ENCODE data around the gene KAT2A. TPM values are rescaled to one million over a fixed set of nuclear protein-coding genes. Genes with fewer than 3 reads are reported as not detected.

Gene KAT2A
- total RNA-seq, 2 experiments from 2014 or later, result 46.2 to 54.8 TPM

- H3K9me3 Mint-ChIP-seq (ENCODE audit: low read depth), result no peaks in the 10 kb centered on the region
- POLR2A ChIA-PET, result no interaction called here
- ATAC-seq (no peak), DNase-seq (no peak)
- no peak overlapping the region for H3K4me3 Mint-ChIP-seq
- no peaks in the 10 kb centered on the region for H3K36me3 Mint-ChIP-seq (ENCODE audit: low read depth)
- CTCF ChIA-PET, result interaction anchor here (0.6 to 0.9 kb wide), 3 partner anchors 20 to 628 kb away, joined by 3 to 4 read pairs (median 3); no protein-coding TSS in a partner anchor
- intact Hi-C loops (cut with DNase I, micrococcal nuclease), result no loop called here
- H3K27me3 Mint-ChIP-seq, result peaks cover 4% of the 10 kb centered on the region
- no peaks in the 10 kb centered on the region for H3K4me1 Mint-ChIP-seq
- no peak overlapping the region for H3K27ac Mint-ChIP-seq
These were observed 33.1 kb downstream of the KAT2A start for GRCh38 chr17:42087736-42088705.

DNA sequence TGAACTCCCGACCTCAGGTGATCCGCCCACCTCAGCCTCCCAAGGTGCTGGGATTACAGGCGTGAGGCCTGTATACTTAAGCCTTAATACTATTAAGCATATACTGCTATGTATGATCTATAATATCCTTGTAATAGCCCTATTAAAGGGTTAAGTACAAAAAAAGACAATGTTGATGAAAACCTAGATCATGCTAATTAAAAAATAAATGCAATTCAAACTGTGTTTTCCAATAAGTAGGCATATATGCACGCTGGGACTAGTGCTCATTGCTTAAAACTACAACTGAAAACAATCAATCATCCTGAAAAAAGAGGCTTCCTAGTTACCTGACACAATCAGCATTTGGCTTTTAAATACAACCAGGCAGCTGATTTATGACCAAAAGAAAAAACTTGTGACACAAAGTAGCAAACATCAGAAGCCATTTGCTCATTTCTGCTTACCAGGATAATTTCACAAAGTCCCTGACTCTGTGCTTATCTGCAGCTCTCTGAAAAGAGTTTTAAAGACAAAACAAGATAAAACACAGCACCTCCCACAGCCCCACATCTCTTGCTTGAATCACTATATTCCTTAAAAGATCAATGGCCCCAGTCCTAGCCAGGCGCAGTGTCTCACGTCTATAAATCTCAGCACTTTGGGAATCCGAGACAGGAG lies 34.0 kb downstream of the KAT2A start:
- DNase-seq (no peak), ATAC-seq (no peak)
- intact Hi-C loops (cut with DNase I, micrococcal nuclease), result no loop called here
- CTCF ChIA-PET, result interaction anchor here (0.6 to 0.9 kb wide), 3 partner anchors 19 to 628 kb away, joined by 3 to 4 read pairs (median 3); no protein-coding TSS in a partner anchor
- H3K9me3 Mint-ChIP-seq (ENCODE audit: low read depth), result no peaks in the 10 kb centered on the region
- no peak overlapping the region for H3K27ac Mint-ChIP-seq
- H3K36me3 Mint-ChIP-seq (ENCODE audit: low read depth), result no peaks in the 10 kb centered on the region
- H3K4me1 Mint-ChIP-seq, result no peaks in the 10 kb centered on the region
- no peak overlapping the region for H3K4me3 Mint-ChIP-seq
- peaks cover 2% of the 10 kb centered on the region for H3K27me3 Mint-ChIP-seq
- POLR2A ChIA-PET, result no interaction called here

- ChIA-PET POLR2A (no interaction called here), CTCF (interaction anchor here (1.7 kb wide), 1 partner anchor 14 kb away, joined by 10 read pairs; no protein-coding TSS in a partner anchor)
- intact Hi-C loops (cut with DNase I, micrococcal nuclease), result no loop called here
- Mint-ChIP-seq H3K27me3 (no peaks in the 10 kb centered on the region), H3K27ac (no peak overlapping the region), H3K4me3 (no peak overlapping the region), H3K9me3 (ENCODE audit: low read depth) (no peaks in the 10 kb centered on the region), H3K36me3 (ENCODE audit: low read depth) (no peaks in the 10 kb centered on the region), H3K4me1 (no peaks in the 10 kb centered on the region)
- DNase-seq (no peak), ATAC-seq (no peak)
These were observed 39.5 kb downstream of the KAT2A start for GRCh38 chr17:42081516-42082129.

- H3K9me3 Mint-ChIP-seq (ENCODE audit: low read depth), result no peaks in the 10 kb centered on the region
- no peak overlapping the region for H3K4me3 Mint-ChIP-seq
- ChIA-PET POLR2A (interaction anchor here (0.6 kb wide), 1 partner anchor 209 kb away, joined by 6 read pairs; the partner anchor contains the start of gene STAT5A), CTCF (interaction anchor here (1.1 to 1.7 kb wide), 2 partner anchors 12 to 14 kb away, joined by 3 to 10 read pairs; no protein-coding TSS in a partner anchor)
- no peaks in the 10 kb centered on the region for H3K4me1 Mint-ChIP-seq
- H3K36me3 Mint-ChIP-seq (ENCODE audit: low read depth), result no peaks in the 10 kb centered on the region
- H3K27ac Mint-ChIP-seq, result no peak overlapping the region
- intact Hi-C loops (cut with DNase I, micrococcal nuclease), result no loop called here
- no peaks in the 10 kb centered on the region for H3K27me3 Mint-ChIP-seq
- DNase-seq (no peak), ATAC-seq (no peak)
These were observed 41.6 kb downstream of the KAT2A start for GRCh38 chr17:42079541-42079940.

GRCh38 chr17:42078396-42079043 lies 42.6 kb downstream of the KAT2A start:
- Mint-ChIP-seq H3K9me3 (ENCODE audit: low read depth) (no peaks in the 10 kb centered on the region), H3K27me3 (peaks cover 4% of the 10 kb centered on the region), H3K36me3 (ENCODE audit: low read depth) (no peaks in the 10 kb centered on the region), H3K4me1 (no peaks in the 10 kb centered on the region), H3K27ac (no peak overlapping the region), H3K4me3 (no peak overlapping the region)
- POLR2A ChIA-PET, result no interaction called here
- CTCF ChIA-PET, result interaction anchor here (1.1 kb wide), 1 partner anchor 13 kb away, joined by 3 read pairs; no protein-coding TSS in a partner anchor
- intact Hi-C loops (cut with DNase I, micrococcal nuclease), result no loop called here
- DNase-seq (no peak), ATAC-seq (no peak)

DNA sequence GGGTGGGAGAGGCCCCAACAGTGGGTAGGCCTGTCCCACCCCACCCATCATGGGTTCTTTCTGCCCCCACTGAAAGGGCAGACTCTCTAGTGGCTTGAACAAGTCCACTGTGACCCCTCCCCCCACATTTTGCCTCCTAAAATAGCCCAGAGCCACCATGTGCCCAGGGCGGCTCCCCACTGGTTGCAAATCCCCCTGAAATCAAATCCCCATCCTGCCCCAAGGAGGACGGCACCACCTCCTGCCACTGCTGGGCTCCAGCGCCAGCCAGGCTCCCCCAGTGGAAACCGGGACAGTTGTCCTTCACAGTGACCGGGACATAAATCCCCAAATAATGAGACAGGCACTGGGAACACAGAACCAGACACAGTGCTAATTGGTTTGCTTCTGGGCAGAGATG lies 43.4 kb downstream of the KAT2A start:
- no peak overlapping the region for H3K4me3 Mint-ChIP-seq
- no peak overlapping the region for H3K27ac Mint-ChIP-seq
- peaks cover 6% of the 10 kb centered on the region for H3K27me3 Mint-ChIP-seq
- no peak for DNase-seq
- CTCF ChIA-PET, result no interaction called here
- H3K36me3 Mint-ChIP-seq (ENCODE audit: low read depth), result no peaks in the 10 kb centered on the region
- intact Hi-C loops (cut with DNase I, micrococcal nuclease), result no loop called here
- POLR2A ChIA-PET, result no interaction called here
- no peak for ATAC-seq
- no peaks in the 10 kb centered on the region for H3K4me1 Mint-ChIP-seq
- H3K9me3 Mint-ChIP-seq (ENCODE audit: low read depth), result no peaks in the 10 kb centered on the region

- DNase-seq, result no peak
- Mint-ChIP-seq H3K9me3 (ENCODE audit: low read depth) (no peaks in the 10 kb centered on the region), H3K27ac (no peak overlapping the region), H3K4me1 (peaks cover 2% of the 10 kb centered on the region), H3K4me3 (no peak overlapping the region), H3K27me3 (peaks cover 7% of the 10 kb centered on the region), H3K36me3 (ENCODE audit: low read depth) (no peaks in the 10 kb centered on the region)
- no peak for ATAC-seq
- POLR2A ChIA-PET, result no interaction called here
- intact Hi-C loops (cut with DNase I, micrococcal nuclease), result no loop called here
- CTCF ChIA-PET, result interaction anchor here (0.7 to 1.1 kb wide), 3 partner anchors 9 to 127 kb away, joined by 3 to 4 read pairs (median 4); no protein-coding TSS in a partner anchor
These were observed 44.2 kb downstream of the KAT2A start for GRCh38 chr17:42076797-42077559.

DNA sequence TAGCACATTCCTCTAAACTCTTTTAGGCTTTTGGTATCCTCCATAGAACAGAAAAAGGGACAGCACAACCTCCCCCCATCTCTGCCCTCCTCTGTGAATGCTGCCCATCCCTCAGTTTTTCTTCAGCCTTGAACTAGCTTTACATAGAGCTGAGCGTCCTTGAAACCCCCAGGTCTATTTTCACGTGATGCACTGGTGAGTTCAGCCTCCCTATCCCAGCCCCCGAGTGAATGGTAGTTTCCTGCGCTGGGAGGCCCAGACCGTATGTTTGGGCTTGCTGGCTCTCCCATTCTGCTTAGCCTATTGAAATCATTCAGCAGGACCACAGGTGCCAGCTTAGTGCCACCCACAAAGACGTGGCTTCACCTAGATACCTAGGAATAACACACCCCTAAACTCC lies 45.4 kb downstream of the KAT2A start:
- DNase-seq (no peak), ATAC-seq (no peak)
- Mint-ChIP-seq H3K4me3 (no peak overlapping the region), H3K4me1 (peaks cover 6% of the 10 kb centered on the region), H3K27ac (no peak overlapping the region), H3K9me3 (ENCODE audit: low read depth) (no peaks in the 10 kb centered on the region), H3K36me3 (ENCODE audit: low read depth) (no peaks in the 10 kb centered on the region), H3K27me3 (peaks cover 15% of the 10 kb centered on the region)
- POLR2A ChIA-PET, result no interaction called here
- intact Hi-C loops (cut with DNase I, micrococcal nuclease), result no loop called here
- CTCF ChIA-PET, result no interaction called here

- H3K27ac Mint-ChIP-seq, result no peak overlapping the region
- peaks cover 15% of the 10 kb centered on the region for H3K27me3 Mint-ChIP-seq
- ATAC-seq, result peak; percentile 21
- intact Hi-C loops (cut with DNase I, micrococcal nuclease), result no loop called here
- no peaks in the 10 kb centered on the region for H3K9me3 Mint-ChIP-seq (ENCODE audit: low read depth)
- H3K36me3 Mint-ChIP-seq (ENCODE audit: low read depth), result no peaks in the 10 kb centered on the region
- ChIA-PET CTCF (interaction anchor here (0.6 to 1.0 kb wide), 3 partner anchors 23 to 109 kb away, joined by 3 to 5 read pairs (median 3); no protein-coding TSS in a partner anchor), POLR2A (interaction anchor here (0.5 kb wide), 1 partner anchor 491 kb away, joined by 4 read pairs; no protein-coding TSS in a partner anchor)
- H3K4me1 Mint-ChIP-seq, result peaks cover 6% of the 10 kb centered on the region
- H3K4me3 Mint-ChIP-seq, result peak overlapping the region; percentile 33
- no peak for DNase-seq
These were observed 48.6 kb downstream of the KAT2A start for GRCh38 chr17:42072323-42073187.

DNA sequence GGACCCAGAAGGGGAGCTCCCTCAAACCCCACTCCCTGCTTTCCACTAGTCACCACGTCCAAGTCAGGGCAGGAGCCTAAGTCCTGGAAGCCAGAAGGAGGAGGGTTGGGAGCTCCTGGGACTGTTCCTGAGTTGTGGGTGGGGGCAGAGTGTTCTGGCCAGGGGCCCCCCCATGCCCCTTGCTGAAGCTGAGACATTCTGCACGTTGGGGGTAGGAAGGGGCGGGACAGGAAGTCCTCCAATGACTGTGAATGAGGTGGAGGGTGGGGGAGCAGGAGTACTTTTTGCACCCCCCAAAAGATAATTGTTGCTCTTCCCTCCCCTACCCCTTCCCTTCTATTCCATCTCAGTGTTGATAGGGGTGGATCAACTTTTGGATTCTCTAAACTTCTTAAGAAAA lies 49.4 kb downstream of the KAT2A start:
- ChIA-PET CTCF (interaction anchor here (0.6 to 1.3 kb wide), 4 partner anchors 24 to 110 kb away, joined by 3 to 5 read pairs (median 4); no protein-coding TSS in a partner anchor), POLR2A (no interaction called here)
- Mint-ChIP-seq H3K4me1 (peaks cover 6% of the 10 kb centered on the region), H3K27me3 (peaks cover 15% of the 10 kb centered on the region), H3K9me3 (ENCODE audit: low read depth) (no peaks in the 10 kb centered on the region), H3K36me3 (ENCODE audit: low read depth) (no peaks in the 10 kb centered on the region), H3K27ac (no peak overlapping the region), H3K4me3 (peak overlapping the region; percentile 33)
- ATAC-seq (no peak), DNase-seq (no peak)
- intact Hi-C loops (cut with DNase I, micrococcal nuclease), result no loop called here

Measured in activated CD4-positive, alpha-beta T cell treated with anti-CD3 and anti-CD28 coated beads for 36 hours (primary cell).